HUES6 (cell line): ENCODE results near the gene RNF157.

ENCODE experiments used
- H3K27ac ChIP-seq: 2 replicates; pipeline ENCODE4 v1.7.0; 2013; ENCODE audit warnings: low read depth, mild to moderate bottlenecking, low read length, inconsistent platforms
- H3K27me3 ChIP-seq: 2 replicates; pipeline ENCODE4 v1.6.1; 2013; ENCODE audit warnings: low read length; ENCODE audit not compliant: control insufficient read depth, insufficient read depth
- H3K36me3 ChIP-seq: 2 replicates; pipeline ENCODE4 v1.6.1; 2013; ENCODE audit warnings: low read length; ENCODE audit not compliant: control insufficient read depth, insufficient read depth
- H3K4me1 ChIP-seq: 2 replicates; pipeline ENCODE4 v1.6.1; 2013; ENCODE audit warnings: low read length; ENCODE audit not compliant: control insufficient read depth, insufficient read depth
- H3K4me3 ChIP-seq: 2 replicates; pipeline ENCODE4 v1.5.1; 2013; ENCODE audit warnings: low read depth, low read length
- H3K9ac ChIP-seq: one replicate; pipeline ENCODE4 v1.6.1; 2013; ENCODE audit warnings: mild to moderate bottlenecking, low read length
- H3K9me3 ChIP-seq: 2 replicates; pipeline ENCODE4 v1.6.1; 2013; ENCODE audit warnings: low read depth, low read length; ENCODE audit not compliant: control insufficient read depth, insufficient read depth

The RNF157 gene

GRCh38 chr17:76141212-76142038 lies 98.9 kb downstream of the RNF157 start, which contains the start of gene FOXJ1:
TSS of gene FOXJ1 (minus strand) at chr17:76141245. CDS start at chr17:76140395, 850 bp downstream.
- Histone ChIP-seq H3K9ac (peak within 1 kb of the TSS; percentile 69), H3K27ac (no peak within 1 kb of the TSS), H3K4me1 (peaks cover 73% of the 10 kb centered on the region), H3K9me3 (no peaks in the 10 kb centered on the region), H3K27me3 (peaks cover 96% of the 10 kb centered on the region), H3K36me3 (no peaks in the 10 kb centered on the region), H3K4me3 (peak within 1 kb of the TSS; percentile 77)

DNA sequence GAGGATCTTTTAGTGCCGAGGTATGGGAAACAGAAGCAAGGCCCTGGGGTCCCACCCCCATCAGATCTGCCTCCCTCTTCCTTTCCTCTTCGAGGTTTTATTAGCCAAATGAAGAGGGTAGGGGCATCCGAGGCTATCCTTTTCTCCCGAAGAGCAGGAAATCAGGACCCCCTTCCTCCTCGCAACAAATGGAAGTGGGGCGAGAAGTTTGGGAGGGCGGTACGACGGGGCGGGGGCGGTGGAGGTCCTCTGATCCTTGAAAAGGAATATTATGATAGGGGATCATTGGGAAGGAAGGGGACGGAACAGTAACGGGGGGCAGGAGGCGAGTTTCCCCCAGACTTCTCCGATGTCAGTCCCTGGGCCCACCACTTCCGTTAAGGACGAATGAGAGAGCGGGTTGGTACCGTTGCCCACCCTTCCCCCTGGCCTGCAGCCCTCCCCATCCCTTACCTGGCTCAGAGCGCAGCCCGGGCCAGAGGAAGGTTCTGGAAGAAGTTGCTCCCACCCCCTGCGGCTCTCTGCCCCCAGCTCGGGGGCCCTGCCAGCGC lies 99.6 kb downstream of the RNF157 start:
- Histone ChIP-seq H3K9ac (no peak overlapping the region), H3K4me3 (peak overlapping the region; percentile 77), H3K4me1 (peaks cover 77% of the 10 kb centered on the region), H3K27ac (no peak overlapping the region), H3K9me3 (no peaks in the 10 kb centered on the region), H3K27me3 (peaks cover 97% of the 10 kb centered on the region), H3K36me3 (no peaks in the 10 kb centered on the region)

DNA sequence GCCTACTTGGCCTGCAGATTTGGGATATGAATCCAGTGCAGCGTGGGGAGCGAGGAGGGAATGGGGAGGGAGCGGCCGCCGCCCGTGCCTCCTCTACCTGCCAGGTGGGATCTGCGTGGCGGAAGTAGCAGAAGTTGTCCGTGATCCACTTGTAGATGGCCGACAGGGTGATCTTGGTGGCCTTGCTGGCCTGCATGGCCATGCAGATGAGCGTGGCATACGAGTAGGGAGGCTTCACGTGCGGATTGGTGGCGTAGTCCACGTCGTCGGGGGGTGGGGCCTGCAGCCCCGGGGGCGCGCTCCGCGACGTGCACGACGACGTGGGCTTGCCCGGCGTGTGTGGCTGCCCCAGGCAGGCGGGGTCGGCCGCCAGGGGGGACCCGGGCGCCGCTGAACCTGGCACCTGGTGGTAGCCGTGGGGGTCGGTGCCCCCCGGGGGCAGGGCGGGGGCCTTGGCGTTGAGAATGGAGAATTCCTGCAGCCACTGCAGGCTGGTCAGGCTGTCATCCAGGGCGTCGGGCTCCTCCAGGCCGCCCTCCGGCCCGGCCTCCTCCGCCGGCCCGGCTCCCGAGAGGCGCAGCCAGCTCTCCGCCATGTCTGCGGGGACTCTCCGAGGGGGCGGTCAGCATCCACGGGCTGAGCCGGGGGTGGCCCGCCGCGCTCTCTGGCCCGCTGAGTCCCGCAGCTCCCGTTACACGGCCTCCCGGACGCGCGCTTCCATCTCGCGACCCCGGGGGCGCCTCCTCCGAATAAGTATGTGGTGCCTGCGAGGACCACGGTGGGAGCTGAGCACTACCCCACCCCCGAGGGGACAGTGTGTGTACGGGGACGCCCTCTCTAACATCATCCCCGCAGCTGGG lies 100.3 kb downstream of the RNF157 start:
- Histone ChIP-seq H3K27ac (no peak overlapping the region), H3K36me3 (no peaks in the 10 kb centered on the region), H3K9me3 (no peaks in the 10 kb centered on the region), H3K4me3 (peak overlapping the region; percentile 77), H3K9ac (no peak overlapping the region), H3K27me3 (peaks cover 97% of the 10 kb centered on the region), H3K4me1 (peaks cover 77% of the 10 kb centered on the region)

DNA sequence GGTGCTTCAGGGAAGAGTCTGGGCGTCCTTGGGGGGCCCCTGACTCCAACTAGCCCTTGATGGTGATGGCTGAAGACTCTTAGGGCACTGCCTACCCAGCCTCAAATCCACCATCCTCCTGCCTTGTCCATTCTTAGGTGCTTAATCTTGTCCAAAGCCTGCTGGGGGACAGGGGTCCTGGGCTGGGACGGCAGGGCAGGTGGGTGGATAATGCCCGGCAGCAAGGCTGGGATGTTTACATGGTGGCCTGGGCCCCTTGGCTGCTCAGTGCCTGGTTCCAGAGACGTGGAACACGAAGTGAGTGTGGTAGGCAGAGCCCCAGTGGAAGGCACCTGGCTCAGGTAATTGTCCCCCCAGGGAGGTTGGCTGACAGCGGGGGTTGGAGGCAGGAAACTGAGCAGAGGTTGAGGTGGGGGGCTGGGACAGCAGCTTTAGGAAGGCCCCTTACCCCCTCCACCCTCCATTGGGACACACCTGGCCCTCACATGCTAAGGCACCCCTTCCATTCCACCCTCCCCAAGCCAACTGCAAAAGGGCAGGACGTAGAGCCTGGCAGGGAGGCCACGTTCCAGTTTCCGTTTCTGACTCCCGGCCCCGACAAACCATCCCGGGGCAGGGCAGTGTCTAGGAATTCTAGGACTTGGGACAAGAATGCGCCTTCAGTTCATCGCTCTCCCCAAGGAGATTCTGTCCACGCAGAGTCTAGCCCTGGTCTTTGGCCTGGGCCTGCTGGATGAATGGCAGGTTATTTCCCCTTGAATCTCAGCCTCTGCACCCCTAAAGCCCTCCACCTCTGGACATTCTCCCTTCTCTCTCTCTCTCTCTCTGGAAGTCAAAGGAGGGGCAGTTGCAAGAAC lies 101.2 kb downstream of the RNF157 start:
- Histone ChIP-seq H3K4me3 (peak overlapping the region; percentile 77), H3K36me3 (no peaks in the 10 kb centered on the region), H3K27ac (no peak overlapping the region), H3K9ac (no peak overlapping the region), H3K4me1 (peaks cover 76% of the 10 kb centered on the region), H3K9me3 (no peaks in the 10 kb centered on the region), H3K27me3 (peaks cover 99% of the 10 kb centered on the region)

- H3K9me3 ChIP-seq: no peaks in the 10 kb centered on the region
- no peaks in the 10 kb centered on the region for H3K36me3 ChIP-seq
- no peak overlapping the region for H3K9ac ChIP-seq
- no peak overlapping the region for H3K27ac ChIP-seq
- peaks cover 78% of the 10 kb centered on the region for H3K4me1 ChIP-seq
- H3K27me3 ChIP-seq: peaks cover 99% of the 10 kb centered on the region
- peak overlapping the region; percentile 77 for H3K4me3 ChIP-seq
These were observed 101.9 kb downstream of the RNF157 start for GRCh38 chr17:76138234-76138895.

DNA sequence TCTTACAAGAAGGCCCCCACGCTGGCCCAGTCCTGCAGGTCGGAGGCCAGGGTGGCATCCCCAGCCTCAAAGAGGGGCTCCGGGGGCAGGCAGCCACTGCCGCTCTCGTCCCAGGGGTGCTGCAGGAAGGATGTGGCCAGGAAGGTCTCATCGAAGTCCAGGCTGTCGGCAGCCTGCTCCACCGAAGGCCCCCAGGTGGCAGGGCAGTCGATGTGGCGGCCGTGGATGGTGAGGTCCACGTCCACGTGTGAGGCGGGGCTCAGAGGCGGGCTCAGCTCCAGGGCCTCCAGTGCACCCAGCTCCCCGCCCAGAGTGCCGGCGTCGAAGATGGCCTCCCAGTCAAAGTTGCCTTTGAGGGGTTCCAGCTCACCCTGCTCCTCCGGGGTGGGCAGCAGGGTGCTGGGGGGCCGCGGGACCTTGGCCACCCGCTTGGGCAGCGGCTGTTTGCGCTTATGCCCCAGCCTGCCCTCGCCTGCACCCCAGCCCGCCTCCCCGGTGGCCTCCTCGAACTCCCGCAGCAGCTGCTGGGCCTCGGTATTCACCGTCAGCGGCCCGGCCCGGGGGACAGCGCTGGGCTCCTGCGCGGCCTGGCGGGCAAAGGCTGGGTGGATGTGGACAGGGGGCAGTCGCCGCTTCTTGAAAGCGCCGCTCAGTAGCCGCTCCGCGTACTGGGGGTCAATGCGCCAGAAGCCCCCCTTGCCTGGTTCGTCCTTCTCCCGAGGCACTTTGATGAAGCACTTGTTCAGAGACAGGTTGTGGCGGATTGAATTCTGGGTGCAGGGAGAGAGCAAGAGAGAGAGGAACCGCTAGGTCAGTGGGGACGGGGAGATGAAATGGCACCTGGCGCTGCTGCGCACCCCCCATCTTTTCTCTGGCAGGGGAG lies 102.7 kb downstream of the RNF157 start:
- H3K36me3 ChIP-seq: no peaks in the 10 kb centered on the region
- H3K4me1 ChIP-seq: peaks cover 77% of the 10 kb centered on the region
- peaks cover 99% of the 10 kb centered on the region for H3K27me3 ChIP-seq
- H3K4me3 ChIP-seq: peak overlapping the region; percentile 77
- no peak overlapping the region for H3K9ac ChIP-seq
- no peak overlapping the region for H3K27ac ChIP-seq
- no peaks in the 10 kb centered on the region for H3K9me3 ChIP-seq

DNA sequence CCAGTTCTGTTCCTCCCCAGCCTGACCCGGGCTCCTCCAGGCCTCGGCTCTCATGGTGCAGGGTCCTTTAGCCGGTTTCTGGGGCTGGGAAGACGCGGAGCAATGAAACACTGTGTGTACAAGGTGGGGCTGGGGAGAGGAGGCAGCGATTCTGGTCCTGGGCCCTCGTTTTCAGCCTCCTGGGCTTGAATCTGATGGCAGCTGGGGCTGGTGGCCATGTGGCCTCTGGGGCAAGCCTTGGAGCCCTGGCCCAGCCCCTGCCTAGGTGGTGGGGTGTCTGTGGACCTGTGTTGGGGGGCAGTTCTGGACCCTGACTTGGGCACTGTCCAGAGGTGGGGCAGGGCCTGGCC lies 103.3 kb downstream of the RNF157 start:
- H3K27me3 ChIP-seq: peaks cover 97% of the 10 kb centered on the region
- H3K9ac ChIP-seq: no peak overlapping the region
- no peaks in the 10 kb centered on the region for H3K36me3 ChIP-seq
- H3K9me3 ChIP-seq: no peaks in the 10 kb centered on the region
- peaks cover 74% of the 10 kb centered on the region for H3K4me1 ChIP-seq
- H3K27ac ChIP-seq: no peak overlapping the region
- H3K4me3 ChIP-seq: peak overlapping the region; percentile 8; the same call in 1 of the 2 replicates

DNA sequence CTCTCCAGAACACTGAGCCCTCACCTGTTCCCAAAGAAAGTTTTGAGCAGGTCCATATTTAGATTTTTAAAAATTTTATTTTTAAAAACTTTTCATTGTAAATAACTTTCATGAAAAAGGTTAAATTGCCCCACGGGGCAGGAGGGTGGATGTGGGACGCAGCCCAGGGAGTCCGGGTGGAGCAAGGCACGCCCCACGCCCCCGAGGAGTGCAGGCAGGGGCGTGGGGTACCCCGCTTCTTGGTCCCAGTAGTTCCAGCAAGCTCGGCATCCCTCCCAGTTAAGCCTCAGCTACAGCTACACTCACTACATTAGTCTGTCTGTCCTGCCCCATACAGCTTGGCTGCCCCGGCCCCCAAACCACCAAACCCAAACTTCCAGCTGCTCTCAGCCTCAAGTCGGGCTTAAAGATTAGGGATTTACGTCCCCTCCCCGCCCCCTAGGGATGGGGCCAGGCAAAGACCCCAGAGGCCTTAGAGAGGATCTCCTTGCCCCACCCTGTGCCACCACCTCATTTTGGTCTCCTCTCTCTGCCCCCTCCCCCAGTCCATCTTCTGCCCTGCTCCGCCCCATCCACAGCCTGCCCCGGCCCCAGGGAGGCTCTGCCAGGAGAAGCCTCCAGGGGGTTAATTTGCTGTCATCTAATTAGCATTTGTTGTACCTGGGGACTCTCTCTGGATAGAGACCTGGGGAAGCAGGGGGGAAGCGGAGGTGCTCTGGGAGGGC lies 103.9 kb downstream of the RNF157 start:
- Histone ChIP-seq H3K27me3 (peaks cover 97% of the 10 kb centered on the region), H3K9me3 (no peaks in the 10 kb centered on the region), H3K4me3 (peak overlapping the region; percentile 50), H3K36me3 (no peaks in the 10 kb centered on the region), H3K27ac (no peak overlapping the region), H3K4me1 (peaks cover 74% of the 10 kb centered on the region), H3K9ac (no peak overlapping the region)

DNA sequence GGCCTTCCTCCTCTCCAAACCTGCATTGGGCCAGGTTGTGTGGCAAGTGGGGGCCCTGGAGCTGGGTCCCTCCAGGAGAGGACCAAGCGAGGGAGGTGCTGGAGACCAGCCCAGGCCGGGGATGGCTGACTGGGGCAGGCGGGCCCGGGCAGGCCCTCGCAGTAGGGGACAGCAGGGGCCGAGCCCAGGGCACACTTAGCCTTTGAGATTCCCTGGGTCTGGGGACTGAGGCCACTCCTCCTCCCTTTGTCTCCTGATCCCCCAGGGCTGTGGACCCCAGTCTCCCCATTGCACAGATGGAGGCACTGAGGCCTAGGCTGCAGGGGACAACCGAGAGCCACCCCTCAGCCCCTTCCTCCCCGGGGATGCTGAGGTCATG lies 104.5 kb downstream of the RNF157 start:
- Histone ChIP-seq H3K4me3 (peak overlapping the region; percentile 50), H3K27me3 (peaks cover 98% of the 10 kb centered on the region)

More for the DNA sequence above, 104.5 kb downstream of the RNF157 start:
- Histone ChIP-seq H3K27ac (no peak overlapping the region), H3K9ac (peak overlapping the region; percentile 50), H3K4me1 (peaks cover 80% of the 10 kb centered on the region), H3K36me3 (no peaks in the 10 kb centered on the region), H3K9me3 (no peaks in the 10 kb centered on the region)
